H1 (cell line): Measurements from ENCODE around the gene EPM2A. TPM values are rescaled to one million over a fixed set of nuclear protein-coding genes. Genes with fewer than 3 reads are reported as not detected.

Experiments
- CTCF ChIA-PET: fragments of 300-600 bp; sonication (Branson Sonifier 250); formaldehyde crosslinking; loops from one replicate; lab custom pipeline; 2021; ENCODE audit not compliant: partially characterized antibody; lab: Charles Lee
- POLR2A ChIA-PET: fragments of 300-600 bp; sonication (Branson Sonifier 250); formaldehyde crosslinking; loops from one replicate; lab custom pipeline; 2021; ENCODE audit warnings: inconsistent platforms; ENCODE audit not compliant: partially characterized antibody; lab: Charles Lee
- DNase-seq, 2 experiments: peaks; one replicate each; pipeline versions ENCODE4 v3.0.0 to v3.0.0-alpha.2; 2010 to 2022; ENCODE audit warnings: low spot score in 2 of 2, low read depth in 1 of 2, mixed read lengths in 1 of 2
- FAIRE-seq: peaks from 2 replicates; lab custom pipeline; 2011; peaks lifted over from hg19 to GRCh38; lab: Jason Lieb, UNC
- H2AFZ ChIP-seq: 2 replicates; pipeline ENCODE4 v1.8.1; 2012; ENCODE audit warnings: low read length, inconsistent platforms
- H2AK5ac ChIP-seq: 2 replicates; pipeline ENCODE4 v1.6.1; 2013; ENCODE audit warnings: low read depth, low read length
- H2BK120ac ChIP-seq: replicated peaks from 2 replicates; pipeline ENCODE3; 2013; ENCODE audit warnings: low read depth, low read length, inconsistent platforms
- H2BK12ac ChIP-seq: 2 replicates; pipeline ENCODE4 v1.6.1; 2013; ENCODE audit warnings: low read depth, low read length
- H2BK15ac ChIP-seq: 2 replicates; pipeline ENCODE4 v1.6.1; 2013; ENCODE audit warnings: low read length
- H2BK20ac ChIP-seq: 2 replicates; pipeline ENCODE4 v1.6.1; 2013; ENCODE audit warnings: low read length
- H2BK5ac ChIP-seq: 2 replicates; pipeline ENCODE4 v1.6.1; 2013; ENCODE audit warnings: low read depth, low read length
- H3K14ac ChIP-seq: 2 replicates; pipeline ENCODE4 v1.6.1; 2013; ENCODE audit warnings: inconsistent platforms; ENCODE audit not compliant: insufficient read length
- H3K18ac ChIP-seq: 2 replicates; pipeline ENCODE4 v1.6.1; 2013; ENCODE audit warnings: low read length; ENCODE audit errors: extremely low read depth
- H3K23ac ChIP-seq: 2 replicates; pipeline ENCODE4 v1.6.1; 2013; ENCODE audit warnings: inconsistent platforms; ENCODE audit not compliant: insufficient read length
- H3K23me2 ChIP-seq: 2 replicates; pipeline ENCODE4 v1.6.1; 2013; ENCODE audit warnings: low read depth, low read length
- H3K27ac ChIP-seq: 2 replicates; pipeline ENCODE4 v1.6.1; 2011; ENCODE audit warnings: low read depth, low read length, inconsistent platforms
- H3K27me3 ChIP-seq, 4 experiments: replicated peaks in 1 of 4; 1 replicate in 1 of 4; 2 replicates in 3 of 4; pipeline versions ENCODE4 v1.6.1 to v1.8.1; 2011 to 2013; ENCODE audit warnings: low read length in 3 of 4, mild to moderate bottlenecking in 3 of 4, inconsistent platforms in 2 of 4, mixed read lengths in 2 of 4, moderate library complexity in 1 of 4; ENCODE audit not compliant: control insufficient read depth in 3 of 4, insufficient read depth in 3 of 4; ENCODE audit errors: extremely low read depth in 1 of 4
- H3K36me3 ChIP-seq, 4 experiments: 2 replicates each; pipeline versions ENCODE4 v1.6.1 to v1.8.1; 2011 to 2013; ENCODE audit warnings: mild to moderate bottlenecking in 4 of 4, low read length in 3 of 4, moderate library complexity in 2 of 4, control low read depth in 1 of 4, inconsistent platforms in 1 of 4; ENCODE audit not compliant: insufficient read depth in 4 of 4, control insufficient read depth in 2 of 4
- H3K4ac ChIP-seq: replicated peaks from 2 replicates; pipeline ENCODE3; 2013; ENCODE audit warnings: low read length, low read depth, mixed read lengths, inconsistent platforms; ENCODE audit not compliant: insufficient read length
- H3K4me1 ChIP-seq, 4 experiments: replicated peaks in 1 of 4; 1 replicate in 1 of 4; 2 replicates in 3 of 4; pipeline versions ENCODE4 v1.6.1 to v1.8.1; 2011 to 2013; ENCODE audit warnings: low read length in 3 of 4, inconsistent platforms in 2 of 4, mixed read lengths in 1 of 4; ENCODE audit not compliant: insufficient read depth in 4 of 4, control insufficient read depth in 3 of 4
- H3K4me2 ChIP-seq, 2 experiments: 2 replicates each; pipeline versions ENCODE4 v1.6.1 to v1.8.1; 2011 to 2013; ENCODE audit warnings: low read depth in 2 of 2, low read length in 2 of 2, control low read depth in 1 of 2, inconsistent platforms in 1 of 2, mild to moderate bottlenecking in 1 of 2; ENCODE audit not compliant: insufficient read depth in 1 of 2
- H3K4me3 ChIP-seq, 4 experiments: fragments of 200-600, 300-600 bp in 1 of 4; sonication (generic), shearing (Covaris generic), sonication (Bioruptor Twin) in 1 of 4; 2 replicates each; pipeline versions ENCODE4 v1.5.1 to v1.8.1; 2011 to 2016; ENCODE audit warnings: low read length in 4 of 4, low read depth in 3 of 4, control low read depth in 2 of 4, inconsistent platforms in 2 of 4, mild to moderate bottlenecking in 2 of 4, mixed read lengths in 1 of 4, moderate library complexity in 1 of 4; ENCODE audit not compliant: insufficient read depth in 2 of 4; ENCODE audit errors: extremely low read depth in 1 of 4
- H3K56ac ChIP-seq: replicated peaks from 2 replicates; pipeline ENCODE3; 2013; ENCODE audit warnings: low read depth, mild to moderate bottlenecking, mixed read lengths, low read length, inconsistent platforms; ENCODE audit not compliant: insufficient read length
- H3K79me1 ChIP-seq: 2 replicates; pipeline ENCODE4 v1.6.1; 2013; ENCODE audit warnings: low read depth, low read length, control low read depth
- H3K79me2 ChIP-seq, 2 experiments: 2 replicates each; pipeline versions ENCODE4 v1.6.1 to v1.8.1; 2012 to 2013; ENCODE audit warnings: low read length in 2 of 2, mild to moderate bottlenecking in 2 of 2, inconsistent platforms in 1 of 2; ENCODE audit not compliant: insufficient read depth in 2 of 2, control insufficient read depth in 1 of 2
- H3K9ac ChIP-seq, 4 experiments: replicated peaks in 1 of 4; 1 replicate in 1 of 4; 2 replicates in 3 of 4; pipeline versions ENCODE4 v1.6.1 to v1.8.1; 2011 to 2013; ENCODE audit warnings: low read depth in 3 of 4, low read length in 3 of 4, control low read depth in 2 of 4, mild to moderate bottlenecking in 2 of 4, moderate library complexity in 2 of 4, inconsistent platforms in 1 of 4; ENCODE audit errors: extremely low read depth in 1 of 4
- H3K9me3 ChIP-seq, 2 experiments: 2 replicates each; pipeline versions ENCODE4 v1.6.1 to v1.8.1; 2012 to 2013; ENCODE audit warnings: mild to moderate bottlenecking in 2 of 2, moderate library complexity in 2 of 2, control low read depth in 1 of 2, inconsistent platforms in 1 of 2, low read depth in 1 of 2, low read length in 1 of 2, mixed read lengths in 1 of 2; ENCODE audit not compliant: insufficient read depth in 2 of 2
- H4K20me1 ChIP-seq, 2 experiments: replicated peaks in 1 of 2; 2 replicates each; pipeline versions ENCODE3 to v1.8.1; 2011 to 2013; ENCODE audit warnings: inconsistent platforms in 2 of 2, low read length in 2 of 2, mild to moderate bottlenecking in 1 of 2; ENCODE audit not compliant: insufficient read depth in 2 of 2, control insufficient read depth in 1 of 2
- H4K5ac ChIP-seq: 2 replicates; pipeline ENCODE4 v1.6.1; 2013; ENCODE audit warnings: low read length, low read depth, mixed read lengths, inconsistent platforms; ENCODE audit not compliant: insufficient read length
- H4K8ac ChIP-seq: 2 replicates; pipeline ENCODE4 v1.8.0; 2013; ENCODE audit warnings: mild to moderate bottlenecking, moderate library complexity, low read length, inconsistent platforms; ENCODE audit not compliant: insufficient read depth; ENCODE audit errors: extremely low read depth
- H4K91ac ChIP-seq: replicated peaks from 2 replicates; pipeline ENCODE3; 2013; ENCODE audit warnings: low read length, mixed read lengths, inconsistent platforms; ENCODE audit not compliant: insufficient read length
- ASH2L ChIP-seq: fragments of 200-600, 300-600 bp; sonication (generic); IDR thresholded peaks from one replicate; pipeline ENCODE4 v1.7.1; 2017; ENCODE audit warnings: low read length
- CBX5 ChIP-seq: fragments of 300-800, 300-1000 bp; sonication (generic); IDR thresholded peaks from 2 replicates; pipeline ENCODE4 v1.7.1; 2016; ENCODE audit warnings: antibody characterized with exemption, low read length, low read depth
- EP300 ChIP-seq, 2 experiments: IDR thresholded peaks; 1 replicate in 1 of 2; 2 replicates in 1 of 2; pipeline ENCODE4 v1.6.1; 2011 to 2012; ENCODE audit warnings: low read depth in 2 of 2, low read length in 2 of 2, mild to moderate bottlenecking in 2 of 2, borderline replicate concordance in 1 of 2, inconsistent platforms in 1 of 2, moderate library complexity in 1 of 2
- RXRA ChIP-seq: IDR thresholded peaks from 2 replicates; pipeline ENCODE4 v1.6.1; 2011; ENCODE audit warnings: low read depth, mild to moderate bottlenecking, low read length, moderate library complexity; ENCODE audit not compliant: insufficient read depth
- SAP30 ChIP-seq: fragments of 300-600 bp; sonication (generic); IDR thresholded peaks from 2 replicates; pipeline ENCODE4 v1.7.1; 2012; ENCODE audit warnings: low read length, moderate library complexity, mild to moderate bottlenecking, inconsistent platforms; ENCODE audit not compliant: insufficient read depth, insufficient replicate concordance
- TAF1 ChIP-seq: IDR thresholded peaks from 2 replicates; pipeline ENCODE4 v1.6.1; 2011; ENCODE audit warnings: mild to moderate bottlenecking, low read depth, low read length
- WGBS, 2 experiments: shearing (Covaris generic) in 1 of 2; methylation state at CpG; one replicate each; pipeline versions ENCODE4 v1.1.6 to v1.1.7; 2013 to 2015; ENCODE audit warnings: low lambda C conversion rate in 2 of 2, mixed read lengths in 2 of 2, inconsistent platforms in 1 of 2, low coverage in 1 of 2, missing lambda C conversion rate in 1 of 2; ENCODE audit not compliant: insufficient replicate concordance in 2 of 2, insufficient coverage in 1 of 2, insufficient read length in 1 of 2; ENCODE audit errors: extremely low coverage in 1 of 2, missing lambda C conversion rate in 1 of 2; 5-methylcytosine and 5-hydroxymethylcytosine counted together
- polyA plus RNA-seq, 7 experiments: library from polyadenylated mRNA; depleted of rRNA in 3 of 7; stranded (reverse) in 5 of 7; unstranded in 2 of 7; fragments of >200 nt in 5 of 7; fragments of 200-250 nt in 2 of 7; gene quantifications; 1 replicate in 5 of 7; 2 replicates in 1 of 7; 4 replicates in 1 of 7; pipeline versions ENCODE4 v1.2.1 to v1.2.3, GENCODE V29; 2011 to 2013; ENCODE audit warnings: missing spikeins in 2 of 7, mixed read lengths in 2 of 7
- total RNA-seq: library from RNA; stranded (reverse); fragmentation: NEBNext Ultra II Directional; extraction: Animal tissue kit (Norgen Biotek cat#: 25700); gene quantifications from 2 replicates; pipeline ENCODE4 v1.2.1, GENCODE V29; 2021

Gene EPM2A
- total and polyA plus RNA-seq, 2 of the 8 experiments (the other 6 are each of a cell fraction or from before 2014, with no cell fraction given): 2.3 to 6.2 TPM

DNA sequence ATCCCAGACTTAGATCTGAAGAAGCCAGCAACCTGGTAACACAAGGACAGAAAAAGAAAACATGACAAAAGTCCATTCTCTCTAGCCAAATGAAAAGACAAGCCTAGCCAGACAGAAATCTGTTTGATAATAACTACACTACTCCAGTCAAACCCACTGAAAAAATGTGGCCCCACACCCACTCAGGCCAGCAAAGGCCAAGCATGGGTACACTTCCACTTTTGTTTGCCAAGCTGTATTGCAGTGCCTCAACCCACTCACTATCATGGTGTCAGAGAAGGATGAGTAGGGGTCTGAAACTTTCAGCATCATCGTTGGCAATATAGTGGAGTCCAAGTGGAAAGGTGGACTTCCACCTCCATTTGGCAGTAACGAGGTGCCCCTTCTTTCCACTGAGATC lies 45.8 kb downstream of the EPM2A start:
- 100% methylated on average over 2 of the region's 2 CpGs; no CpG with 5 or more reads in 1 of the 2 experiments for WGBS, 2 experiments
- no peak for FAIRE-seq
- H2AFZ ChIP-seq: no peak overlapping the region

More for the DNA sequence above, 45.8 kb downstream of the EPM2A start:
- no peaks in the 10 kb centered on the region for H3K23me2 ChIP-seq
- 0 out of 7 replicates have a peak, but pooled peaks cover 0 to 2% (median 0%) of the 10 kb centered on the region in 4 experiments for H3K4me1 ChIP-seq
- H3K56ac ChIP-seq: no peak overlapping the region
- H2BK20ac ChIP-seq: no peak overlapping the region
- H3K14ac ChIP-seq: no peak overlapping the region
- no peak for DNase-seq
- H3K36me3 ChIP-seq: no peaks in the 10 kb centered on the region
- no peak overlapping the region for H3K4me3 ChIP-seq
- H3K9me3 ChIP-seq: no peaks in the 10 kb centered on the region
- H2AK5ac ChIP-seq: no peak overlapping the region
- H4K91ac ChIP-seq: no peak overlapping the region
- no peak overlapping the region for H2BK15ac ChIP-seq
- ChIA-PET CTCF (interaction anchor here (2.0 kb wide), 1 partner anchor 14 kb away, joined by 5 read pairs; no protein-coding TSS in a partner anchor), POLR2A (no interaction called here)
- no peak overlapping the region for H2BK120ac ChIP-seq
- no peak overlapping the region for H3K27ac ChIP-seq
- H3K9ac ChIP-seq: no peak overlapping the region
- no peak overlapping the region for H4K5ac ChIP-seq
- no peak overlapping the region for H3K23ac ChIP-seq
- H2BK12ac ChIP-seq: no peak overlapping the region
- H4K8ac ChIP-seq: no peak overlapping the region
- no peaks in the 10 kb centered on the region for H3K79me2 ChIP-seq
- H3K27me3 ChIP-seq: no peaks in the 10 kb centered on the region
- H2BK5ac ChIP-seq: no peak overlapping the region
- H3K18ac ChIP-seq: no peak overlapping the region
- no peaks in the 10 kb centered on the region; the same call in 1 of the 2 replicates for H3K79me1 ChIP-seq
- no peak overlapping the region for H3K4me2 ChIP-seq
- no peak for TF ChIP-seq SAP30
- TF ChIP-seq CBX5: no peak
- no peak for TF ChIP-seq EP300 (IDR thresholded peaks at IDR 0.05; ENCODE audit: borderline replicate concordance in 1 of 2, low read depth in 2 of 2, low read length in 2 of 2)
- no peak for TF ChIP-seq RXRA
- TF ChIP-seq TAF1: no peak
- no peak for TF ChIP-seq ASH2L
- H3K4ac ChIP-seq: no peak overlapping the region
- H4K20me1 ChIP-seq: no peaks in the 10 kb centered on the region
